Measurements from ENCODE around the gene KCTD17. TPM values are rescaled to one million over a fixed set of nuclear protein-coding genes. Genes with fewer than 3 reads are reported as not detected.

KCTD17 gene
- total RNA-seq, 1 donor from 2014 or later = 31.3 TPM

DNA sequence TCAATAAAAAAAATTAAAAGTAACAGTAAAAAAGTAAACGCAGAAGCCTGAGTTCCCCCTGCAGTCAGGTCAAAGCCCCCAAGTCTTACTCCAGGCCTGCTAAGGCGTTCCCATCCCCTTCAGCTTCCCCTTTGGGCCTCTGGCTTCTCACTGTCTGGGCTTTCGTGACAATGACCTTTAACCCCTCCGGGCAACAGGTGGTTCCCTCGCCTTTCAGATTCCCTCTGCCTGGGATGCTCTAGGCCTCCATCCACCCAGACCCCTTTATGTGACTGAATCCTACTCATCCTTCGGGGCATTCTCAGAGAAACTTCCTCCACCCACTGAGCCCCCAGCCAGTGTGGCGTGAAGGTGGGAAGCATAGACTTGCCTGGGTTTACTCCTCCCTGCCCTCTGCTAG is 24.0 kb upstream of the KCTD17 start:
- H4K20me1 ChIP-seq (ENCODE audit: insufficient read depth, low read length) = peaks cover 45% of the 10 kb centered on the region
- DNase-seq (ENCODE audit: low read depth) (no peak), FAIRE-seq (no peak)
- peaks cover 7% of the 10 kb centered on the region for H3K36me3 ChIP-seq (ENCODE audit: insufficient read depth, low read length)
- no peaks in the 10 kb centered on the region for H3K4me1 ChIP-seq (ENCODE audit: insufficient read depth, low read length)
- TF ChIP-seq, protein P1, sequence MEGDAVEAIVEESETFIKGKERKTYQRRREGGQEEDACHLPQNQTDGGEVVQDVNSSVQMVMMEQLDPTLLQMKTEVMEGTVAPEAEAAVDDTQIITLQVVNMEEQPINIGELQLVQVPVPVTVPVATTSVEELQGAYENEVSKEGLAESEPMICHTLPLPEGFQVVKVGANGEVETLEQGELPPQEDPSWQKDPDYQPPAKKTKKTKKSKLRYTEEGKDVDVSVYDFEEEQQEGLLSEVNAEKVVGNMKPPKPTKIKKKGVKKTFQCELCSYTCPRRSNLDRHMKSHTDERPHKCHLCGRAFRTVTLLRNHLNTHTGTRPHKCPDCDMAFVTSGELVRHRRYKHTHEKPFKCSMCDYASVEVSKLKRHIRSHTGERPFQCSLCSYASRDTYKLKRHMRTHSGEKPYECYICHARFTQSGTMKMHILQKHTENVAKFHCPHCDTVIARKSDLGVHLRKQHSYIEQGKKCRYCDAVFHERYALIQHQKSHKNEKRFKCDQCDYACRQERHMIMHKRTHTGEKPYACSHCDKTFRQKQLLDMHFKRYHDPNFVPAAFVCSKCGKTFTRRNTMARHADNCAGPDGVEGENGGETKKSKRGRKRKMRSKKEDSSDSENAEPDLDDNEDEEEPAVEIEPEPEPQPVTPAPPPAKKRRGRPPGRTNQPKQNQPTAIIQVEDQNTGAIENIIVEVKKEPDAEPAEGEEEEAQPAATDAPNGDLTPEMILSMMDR (IDR thresholded peaks at IDR 0.05; ENCODE audit: insufficient read depth, low read depth, low read length) = no peak
- no peak for TF ChIP-seq EZH2 (IDR thresholded peaks at IDR 0.05; ENCODE audit: insufficient read depth, low read length)
- no peak overlapping the region for H2AFZ ChIP-seq (ENCODE audit: low read depth, low read length)
- H3K27ac ChIP-seq (ENCODE audit: low read depth, low read length) = no peak overlapping the region
- Mint-ChIP-seq H3K4me3 (ENCODE audit: unreplicated experiment) (no peak overlapping the region), H3K27ac (ENCODE audit: unreplicated experiment) (no peak overlapping the region), H3K27me3 (ENCODE audit: low read depth, unreplicated experiment) (no peaks in the 10 kb centered on the region), H3K36me3 (ENCODE audit: low read depth, unreplicated experiment) (peaks cover 8% of the 10 kb centered on the region), H3K4me1 (ENCODE audit: low read depth, unreplicated experiment) (peaks cover 6% of the 10 kb centered on the region), H3K9me3 (ENCODE audit: unreplicated experiment) (no peaks in the 10 kb centered on the region)
- no peak overlapping the region for H3K4me3 ChIP-seq (ENCODE audit: insufficient read depth, low read depth, low read length)
- H3K4me2 ChIP-seq (ENCODE audit: low read length) = no peak overlapping the region
- H3K79me2 ChIP-seq (ENCODE audit: insufficient read depth, low read length) = peaks cover 2% of the 10 kb centered on the region
- H3K9me3 ChIP-seq (ENCODE audit: insufficient read depth, low read depth, low read length) = no peaks in the 10 kb centered on the region
- no peaks in the 10 kb centered on the region for H3K27me3 ChIP-seq (ENCODE audit: insufficient read depth, low read length)
- no peak overlapping the region for H3K9ac ChIP-seq (ENCODE audit: low read length)

DNA sequence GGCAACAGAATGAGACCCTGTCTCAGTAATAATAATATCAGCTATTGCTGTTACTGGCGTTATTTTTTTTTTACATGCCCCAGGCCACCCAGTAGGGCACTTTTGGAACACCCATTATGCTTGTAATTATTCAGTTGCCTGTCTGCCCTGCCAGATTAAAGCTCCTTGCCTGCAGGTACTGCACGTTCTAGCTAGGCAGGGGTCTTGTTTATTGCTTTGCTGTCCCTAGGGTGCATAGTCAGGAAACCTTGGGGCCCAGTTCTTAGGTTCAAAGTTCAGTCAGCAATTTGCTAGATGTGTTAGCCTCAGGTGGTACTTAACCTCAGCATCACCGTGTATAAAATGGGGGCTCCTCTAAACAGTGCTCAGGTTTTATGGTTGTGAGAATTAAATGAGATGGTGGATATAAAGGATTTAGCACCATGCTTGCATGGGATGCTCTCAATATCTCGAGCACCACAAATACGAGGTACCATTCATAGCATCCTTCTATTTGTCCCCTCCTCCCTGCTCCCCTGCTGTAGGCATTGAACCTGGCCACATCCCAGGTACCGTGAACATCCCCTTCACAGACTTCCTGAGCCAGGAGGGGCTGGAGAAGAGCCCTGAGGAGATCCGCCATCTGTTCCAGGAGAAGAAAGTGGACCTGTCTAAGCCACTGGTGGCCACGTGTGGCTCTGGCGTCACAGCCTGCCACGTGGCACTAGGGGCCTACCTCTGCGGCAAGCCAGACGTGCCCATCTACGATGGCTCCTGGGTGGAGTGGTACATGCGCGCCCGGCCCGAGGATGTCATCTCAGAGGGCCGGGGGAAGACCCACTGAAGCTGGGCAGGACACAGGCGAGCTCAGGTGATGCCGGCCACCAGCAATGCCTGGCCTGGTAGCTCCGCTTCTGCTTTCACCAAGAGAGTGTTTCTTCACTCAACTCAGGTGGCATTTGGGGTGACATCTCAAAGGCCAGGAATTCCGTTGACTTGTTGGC is 22.6 kb upstream of the KCTD17 start:
- Histone ChIP-seq H3K9me3 (ENCODE audit: insufficient read depth, low read depth, low read length) (no peaks in the 10 kb centered on the region), H2AFZ (ENCODE audit: low read depth, low read length) (no peak overlapping the region), H3K79me2 (ENCODE audit: insufficient read depth, low read length) (no peaks in the 10 kb centered on the region), H3K9ac (ENCODE audit: low read length) (no peak overlapping the region), H3K4me2 (ENCODE audit: low read length) (no peak overlapping the region), H3K27ac (ENCODE audit: low read depth, low read length) (no peak overlapping the region), H3K4me3 (ENCODE audit: insufficient read depth, low read depth, low read length) (no peak overlapping the region), H3K27me3 (ENCODE audit: insufficient read depth, low read length) (no peaks in the 10 kb centered on the region), H3K4me1 (ENCODE audit: insufficient read depth, low read length) (no peaks in the 10 kb centered on the region), H3K36me3 (ENCODE audit: insufficient read depth, low read length) (peaks cover 7% of the 10 kb centered on the region), H4K20me1 (ENCODE audit: insufficient read depth, low read length) (peaks cover 31% of the 10 kb centered on the region)
- TF ChIP-seq, protein P1 (IDR thresholded peaks at IDR 0.05; ENCODE audit: insufficient read depth, low read depth, low read length) = no peak
- TF ChIP-seq EZH2 (IDR thresholded peaks at IDR 0.05; ENCODE audit: insufficient read depth, low read length) = no peak
- FAIRE-seq (no peak), DNase-seq (ENCODE audit: low read depth) (no peak)
- no peak overlapping the region for H3K4me3 Mint-ChIP-seq (ENCODE audit: unreplicated experiment)
- H3K9me3 Mint-ChIP-seq (ENCODE audit: unreplicated experiment) = no peaks in the 10 kb centered on the region
- peaks cover 12% of the 10 kb centered on the region for H3K4me1 Mint-ChIP-seq (ENCODE audit: low read depth, unreplicated experiment)
- H3K27ac Mint-ChIP-seq (ENCODE audit: unreplicated experiment) = peak overlapping the region; percentile 34
- peaks cover 10% of the 10 kb centered on the region for H3K36me3 Mint-ChIP-seq (ENCODE audit: low read depth, unreplicated experiment)
- H3K27me3 Mint-ChIP-seq (ENCODE audit: low read depth, unreplicated experiment) = no peaks in the 10 kb centered on the region

Measured in astrocyte (in vitro differentiated cells and primary cell).